ENCODE measurements around the gene VPS51. TPM values are rescaled to one million over a fixed set of nuclear protein-coding genes. Genes with fewer than 3 reads are reported as not detected.

VPS51 gene
- total RNA-seq, 4 donors from 2014 or later: 96.1 to 447 (median 140) TPM

DNA sequence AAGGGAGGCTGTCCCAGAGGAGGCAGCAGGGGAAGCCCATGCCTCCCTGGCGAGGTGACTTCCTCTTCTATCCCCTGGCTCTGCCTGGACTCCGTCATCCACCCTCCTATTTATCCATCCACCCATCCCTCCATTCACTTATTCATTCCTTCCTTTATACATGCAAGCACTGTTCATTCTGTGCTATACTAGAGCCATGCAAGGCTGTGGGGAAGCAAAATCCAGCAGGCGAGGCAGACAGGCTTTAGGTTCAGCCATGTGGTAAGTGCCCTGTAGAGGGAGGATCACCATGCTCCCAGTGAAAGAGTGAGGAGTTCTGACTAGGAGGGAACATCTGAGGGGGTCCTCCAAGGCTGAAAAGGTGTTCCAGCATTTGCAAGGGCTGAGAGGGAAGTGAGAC is 36.5 kb upstream of the VPS51 start:
- no peaks in the 10 kb centered on the region for H3K9me3 ChIP-seq
- H3K36me3 ChIP-seq: no peaks in the 10 kb centered on the region
- no peak for TF ChIP-seq CTCF (IDR thresholded peaks at IDR 0.05)
- TF ChIP-seq POLR2A (IDR thresholded peaks at IDR 0.05): no peak
- no peaks in the 10 kb centered on the region for H3K27me3 ChIP-seq
- intact Hi-C loops (cut with DNase I; ENCODE audit: low total_unique reads): no loop called here
- no peak overlapping the region for H3K27ac ChIP-seq
- no peak for DNase-seq
- H3K4me3 ChIP-seq: no peak overlapping the region
- H3K4me1 ChIP-seq: no peaks in the 10 kb centered on the region

- no peak for DNase-seq
- Histone ChIP-seq H3K36me3 (no peaks in the 10 kb centered on the region), H3K4me1 (no peaks in the 10 kb centered on the region), H3K27ac (no peak overlapping the region), H3K4me3 (no peak overlapping the region), H3K9me3 (no peaks in the 10 kb centered on the region), H3K27me3 (no peaks in the 10 kb centered on the region)
- no peak for TF ChIP-seq CTCF (IDR thresholded peaks at IDR 0.05)
- TF ChIP-seq POLR2A (IDR thresholded peaks at IDR 0.05): no peak
- intact Hi-C loops (cut with DNase I; ENCODE audit: low total_unique reads): no loop called here
Observed at GRCh38 chr11:65059959-65060824, 35.8 kb upstream of the VPS51 start.

DNA sequence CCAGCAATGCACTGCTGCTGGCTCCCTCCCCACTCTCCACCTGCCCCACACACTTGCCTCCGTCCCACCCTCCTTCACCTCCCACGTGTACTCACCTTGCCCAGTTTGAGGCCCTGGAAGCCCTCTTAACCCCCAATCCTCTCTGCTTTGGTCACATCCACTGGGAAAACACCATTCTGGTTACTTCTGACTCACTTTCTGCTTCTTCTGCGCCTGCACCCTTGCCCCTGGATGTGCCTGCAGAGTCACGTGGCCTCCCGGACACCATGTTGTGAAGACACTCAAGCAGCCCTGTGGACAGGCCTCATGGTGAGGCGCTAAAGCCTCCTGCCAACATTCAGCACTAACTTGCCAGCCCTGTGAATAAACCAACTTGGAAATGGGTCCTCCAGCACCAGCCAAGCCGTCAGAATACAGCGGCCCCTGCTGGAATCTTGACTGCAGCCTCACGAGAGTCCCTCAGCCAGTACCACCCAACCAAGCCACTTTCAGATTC is 35.1 kb upstream of the VPS51 start:
- no peaks in the 10 kb centered on the region for H3K4me1 ChIP-seq
- H3K9me3 ChIP-seq: no peaks in the 10 kb centered on the region
- TF ChIP-seq POLR2A (IDR thresholded peaks at IDR 0.05) (no peak), CTCF (IDR thresholded peaks at IDR 0.05) (no peak)
- H3K27me3 ChIP-seq: no peaks in the 10 kb centered on the region
- H3K4me3 ChIP-seq: no peak overlapping the region
- DNase-seq: no peak
- H3K36me3 ChIP-seq: no peaks in the 10 kb centered on the region
- intact Hi-C loops (cut with DNase I; ENCODE audit: low total_unique reads): no loop called here
- no peak overlapping the region for H3K27ac ChIP-seq

GRCh38 chr11:65063532-65063931 is 32.5 kb upstream of the VPS51 start:
- H3K27ac ChIP-seq: no peak overlapping the region
- no peaks in the 10 kb centered on the region for H3K36me3 ChIP-seq
- H3K4me3 ChIP-seq: no peak overlapping the region
- no peaks in the 10 kb centered on the region for H3K4me1 ChIP-seq
- H3K27me3 ChIP-seq: no peaks in the 10 kb centered on the region
- H3K9me3 ChIP-seq: no peaks in the 10 kb centered on the region
- intact Hi-C loops (cut with DNase I; ENCODE audit: low total_unique reads): no loop called here
- TF ChIP-seq POLR2A (IDR thresholded peaks at IDR 0.05) (no peak), CTCF (IDR thresholded peaks at IDR 0.05) (no peak)
- no peak for DNase-seq

DNA sequence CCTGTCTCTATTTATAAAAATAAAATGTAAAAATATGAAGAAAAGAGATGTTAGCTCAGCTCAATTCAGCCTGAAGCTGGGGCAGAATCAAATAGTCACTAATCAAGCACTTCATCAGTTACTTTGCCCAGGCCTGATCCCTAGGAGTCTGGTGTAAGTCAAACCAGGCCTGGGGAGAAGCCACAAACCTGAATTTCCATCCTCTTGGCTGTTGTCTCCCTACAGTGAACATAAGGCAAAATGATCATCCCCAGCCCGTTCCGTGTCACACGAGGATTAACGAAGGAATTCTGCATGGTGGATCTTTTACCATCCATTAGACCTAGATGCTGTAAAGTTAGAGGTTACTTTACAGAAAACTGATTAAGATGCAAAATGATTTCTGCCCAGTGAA is 31.2 kb upstream of the VPS51 start:
- intact Hi-C loops (cut with DNase I; ENCODE audit: low total_unique reads): no loop called here

More for the DNA sequence above, 31.2 kb upstream of the VPS51 start:
- Histone ChIP-seq H3K27me3 (no peaks in the 10 kb centered on the region), H3K9me3 (no peaks in the 10 kb centered on the region), H3K4me3 (no peak overlapping the region), H3K36me3 (no peaks in the 10 kb centered on the region), H3K4me1 (no peaks in the 10 kb centered on the region), H3K27ac (no peak overlapping the region)
- no peak for TF ChIP-seq POLR2A (IDR thresholded peaks at IDR 0.05)
- TF ChIP-seq CTCF (IDR thresholded peaks at IDR 0.05): no peak
- no peak for DNase-seq
